Endothelial cell of umbilical vein (primary cell): ENCODE data around the gene UCP3. TPM values are rescaled to one million over a fixed set of nuclear protein-coding genes. Genes with fewer than 3 reads are reported as not detected.

ENCODE experiments used
- BruUV-seq: library from RNA; stranded (reverse); fragments of 400-500 nt; replicated peaks from 2 replicates; lab custom pipeline; 2021; lab: Mats Ljungman, UMichigan
- CTCF ChIA-PET: fragments of 300-600, 350-600 bp; sonication (Branson Sonifier 250); formaldehyde crosslinking; loops from one replicate; lab custom pipeline; 2021; ENCODE audit warnings: antibody characterized with exemption, inconsistent platforms; lab: Charles Lee
- POLR2A ChIA-PET: fragments of 300-600, 350-600 bp; sonication (Branson Sonifier 250); formaldehyde crosslinking; loops from one replicate; lab custom pipeline; 2021; ENCODE audit warnings: antibody characterized with exemption, inconsistent platforms; lab: Charles Lee
- DNase-seq: peaks from one replicate; pipeline ENCODE4 v3.0.0-alpha.2; 2011; ENCODE audit warnings: low read depth, low spot score
- FAIRE-seq: peaks from 2 replicates; lab custom pipeline; 2011; peaks lifted over from hg19 to GRCh38; lab: Jason Lieb, UNC
- H2AFZ ChIP-seq: 2 replicates; pipeline ENCODE4 v1.6.0; 2012; ENCODE audit warnings: low read depth, low read length, control low read depth, inconsistent platforms
- H3K27ac ChIP-seq: 2 replicates; pipeline ENCODE4 v1.5.1; 2011; ENCODE audit warnings: low read depth, mild to moderate bottlenecking, control low read depth, low read length, moderate library complexity; ENCODE audit not compliant: insufficient read depth
- H3K27me3 ChIP-seq, 2 experiments: 2 replicates each; pipeline versions ENCODE4 v1.6.0 to v1.6.1; 2011; ENCODE audit warnings: low read length in 2 of 2, mixed read lengths in 1 of 2; ENCODE audit not compliant: control insufficient read depth in 2 of 2, insufficient read depth in 2 of 2
- H3K36me3 ChIP-seq, 2 experiments: 2 replicates in 1 of 2; 3 replicates in 1 of 2; pipeline ENCODE4 v1.5.1; 2011; ENCODE audit warnings: low read length in 2 of 2, mild to moderate bottlenecking in 1 of 2, moderate library complexity in 1 of 2; ENCODE audit not compliant: control insufficient read depth in 2 of 2, insufficient read depth in 2 of 2; ENCODE audit errors: extremely low read depth in 1 of 2
- H3K4me1 ChIP-seq: 3 replicates; pipeline ENCODE4 v1.5.1; 2011; ENCODE audit warnings: mild to moderate bottlenecking, low read length; ENCODE audit not compliant: control insufficient read depth, insufficient read depth; ENCODE audit errors: extremely low read depth
- H3K4me2 ChIP-seq: 2 replicates; pipeline ENCODE4 v1.6.1; 2011; ENCODE audit warnings: low read length, control low read depth, mixed read lengths; ENCODE audit not compliant: insufficient read depth
- H3K4me3 ChIP-seq, 3 experiments: fragments of 200-600 bp in 1 of 3; sonication (generic), shearing (Covaris generic) in 1 of 3; replicated peaks in 1 of 3; 2 replicates each; pipeline ENCODE4 v1.5.1; 2011 to 2016; ENCODE audit warnings: control low read depth in 3 of 3, low read length in 3 of 3, mild to moderate bottlenecking in 2 of 3, inconsistent platforms in 1 of 3, low read depth in 1 of 3, moderate library complexity in 1 of 3; ENCODE audit not compliant: insufficient read depth in 1 of 3
- H3K79me2 ChIP-seq: 2 replicates; pipeline ENCODE4 v1.6.0; 2012; ENCODE audit warnings: low read length, inconsistent platforms; ENCODE audit not compliant: control insufficient read depth, insufficient read depth
- H3K9ac ChIP-seq: replicated peaks from 2 replicates; pipeline ENCODE3; 2011; ENCODE audit warnings: low read length, control low read depth; ENCODE audit not compliant: insufficient read depth; ENCODE audit errors: extremely low read depth
- H3K9me1 ChIP-seq: replicated peaks from 3 replicates; pipeline ENCODE4 v1.6.0; 2011; ENCODE audit warnings: mild to moderate bottlenecking, low read length; ENCODE audit not compliant: control insufficient read depth, insufficient read depth; ENCODE audit errors: extremely low read depth
- H3K9me3 ChIP-seq: replicated peaks from 2 replicates; pipeline ENCODE4 v1.5.1; 2012; ENCODE audit warnings: low read length, inconsistent platforms; ENCODE audit not compliant: control insufficient read depth, insufficient read depth
- H4K20me1 ChIP-seq: replicated peaks from 2 replicates; pipeline ENCODE3; 2011; ENCODE audit warnings: mild to moderate bottlenecking, low read length; ENCODE audit not compliant: control insufficient read depth, insufficient read depth; ENCODE audit errors: extremely low read depth
- EZH2 ChIP-seq: IDR thresholded peaks from 2 replicates; pipeline ENCODE4 v1.6.1; 2012; ENCODE audit warnings: borderline replicate concordance, low read depth, mild to moderate bottlenecking, moderate library complexity, low read length, inconsistent platforms; ENCODE audit not compliant: severe bottlenecking
- GATA2 ChIP-seq: IDR thresholded peaks from 2 replicates; pipeline ENCODE4 v1.7.0; 2011; ENCODE audit warnings: low read depth, mild to moderate bottlenecking, moderate library complexity, mixed read lengths, low read length; ENCODE audit not compliant: insufficient read length, insufficient read depth
- JUN ChIP-seq: IDR thresholded peaks from 2 replicates; pipeline ENCODE4 v1.6.1; 2011; ENCODE audit warnings: borderline replicate concordance, low read depth; ENCODE audit not compliant: insufficient read length, insufficient read depth
- MYC ChIP-seq: IDR thresholded peaks from one replicate; pipeline ENCODE4 v1.6.1; 2011; ENCODE audit warnings: mild to moderate bottlenecking, low read depth, low read length
- POLR2A ChIP-seq: IDR thresholded peaks from 2 replicates; pipeline ENCODE4 v1.6.1; 2012; ENCODE audit warnings: low read depth, mild to moderate bottlenecking, control low read depth, low read length
- dilution Hi-C: fragments of 300-500 bp; cut with MboI; formaldehyde crosslinking; loops from one replicate; pipeline ENCODE4 v1.15.0; 2019; ENCODE audit warnings: low sequenced_read_pairs; ENCODE audit not compliant: extremely low pct_ligation_motif_present
- intact Hi-C: fragments of 100-400 bp; cut with micrococcal nuclease; formaldehyde crosslinking; loops from one replicate; pipeline ENCODE4 v1.10.0; 2022
- polyA plus RNA-seq, 4 experiments: library from polyadenylated mRNA; depleted of rRNA in 3 of 4; stranded (reverse) in 3 of 4; unstranded in 1 of 4; fragments of >200 nt; gene quantifications; 2 replicates each; pipeline versions ENCODE4 v1.2.1 to v1.2.3, GENCODE V29; 2011 to 2012; ENCODE audit warnings: missing spikeins in 1 of 4
- total RNA-seq: library from RNA; stranded (reverse); gene quantifications from 2 replicates; pipeline ENCODE4 v1.2.3, GENCODE V29; 2021
- TF ChIP-seq, protein P1 (sequence below), 2 donors: IDR thresholded peaks; 1 replicate in 1 of 2; 2 replicates in 1 of 2; pipeline ENCODE4 v1.5.1; 2011; ENCODE audit warnings: low read length in 2 of 2, mild to moderate bottlenecking in 2 of 2, moderate library complexity in 2 of 2, control low read depth in 1 of 2, inconsistent platforms in 1 of 2, low read depth in 1 of 2; ENCODE audit not compliant: insufficient read depth in 1 of 2; ENCODE audit errors: extremely low read depth in 1 of 2
- TF ChIP-seq, protein P2 (sequence below): IDR thresholded peaks from 2 replicates; pipeline ENCODE4 v1.6.1; 2011; ENCODE audit not compliant: insufficient read depth, insufficient read length

The UCP3 gene
- total and polyA plus RNA-seq, 2 donors (not counting 3 experiments of a cell fraction or from before 2014, with no cell fraction given): 1.1 to 1.4 TPM

DNA sequence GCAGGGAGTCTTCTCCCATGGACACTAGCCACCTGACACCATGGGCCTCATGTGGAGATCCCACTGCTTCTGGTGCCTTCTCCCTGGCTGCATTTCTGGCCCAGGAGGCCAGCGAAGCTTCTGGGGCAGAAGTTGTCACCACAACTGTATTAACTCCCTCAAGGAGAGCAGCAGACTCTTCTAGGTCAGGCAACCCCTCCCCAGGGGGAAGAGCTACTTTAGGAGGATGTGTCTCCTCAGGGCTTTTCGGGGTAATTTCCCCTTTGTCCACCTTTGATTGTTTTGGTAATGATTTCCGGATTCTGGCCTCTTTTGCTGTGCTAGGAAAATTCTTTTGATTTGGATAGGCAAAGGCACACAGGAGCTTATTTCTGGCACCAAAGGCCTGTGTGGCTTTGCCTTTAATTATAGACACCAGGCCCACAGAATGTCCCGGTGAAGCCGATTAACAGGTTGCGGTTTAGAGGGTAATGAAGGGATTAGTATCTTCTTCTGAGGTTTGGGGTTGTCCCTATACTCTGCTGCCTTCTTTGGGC, 17.3 kb downstream of the UCP3 start:
- Histone ChIP-seq H3K9ac (no peak overlapping the region), H3K4me1 (no peaks in the 10 kb centered on the region), H2AFZ (no peak overlapping the region), H3K9me1 (no peaks in the 10 kb centered on the region), H3K79me2 (no peaks in the 10 kb centered on the region), H3K27ac (no peak overlapping the region), H3K27me3 (peaks cover 0 to 3% of the 10 kb centered on the region in 2 experiments), H3K4me3 (no peak overlapping the region), H3K36me3 (no peaks in the 10 kb centered on the region), H4K20me1 (no peaks in the 10 kb centered on the region), H3K9me3 (no peaks in the 10 kb centered on the region), H3K4me2 (no peak overlapping the region)
- no peak for FAIRE-seq
- dilution Hi-C loops (no loop called here), intact Hi-C loops (no loop called here)
- TF ChIP-seq POLR2A (no peak), EZH2 (no peak), GATA2 (no peak), MYC (no peak), JUN (no peak)
- TF ChIP-seq, protein P1, sequence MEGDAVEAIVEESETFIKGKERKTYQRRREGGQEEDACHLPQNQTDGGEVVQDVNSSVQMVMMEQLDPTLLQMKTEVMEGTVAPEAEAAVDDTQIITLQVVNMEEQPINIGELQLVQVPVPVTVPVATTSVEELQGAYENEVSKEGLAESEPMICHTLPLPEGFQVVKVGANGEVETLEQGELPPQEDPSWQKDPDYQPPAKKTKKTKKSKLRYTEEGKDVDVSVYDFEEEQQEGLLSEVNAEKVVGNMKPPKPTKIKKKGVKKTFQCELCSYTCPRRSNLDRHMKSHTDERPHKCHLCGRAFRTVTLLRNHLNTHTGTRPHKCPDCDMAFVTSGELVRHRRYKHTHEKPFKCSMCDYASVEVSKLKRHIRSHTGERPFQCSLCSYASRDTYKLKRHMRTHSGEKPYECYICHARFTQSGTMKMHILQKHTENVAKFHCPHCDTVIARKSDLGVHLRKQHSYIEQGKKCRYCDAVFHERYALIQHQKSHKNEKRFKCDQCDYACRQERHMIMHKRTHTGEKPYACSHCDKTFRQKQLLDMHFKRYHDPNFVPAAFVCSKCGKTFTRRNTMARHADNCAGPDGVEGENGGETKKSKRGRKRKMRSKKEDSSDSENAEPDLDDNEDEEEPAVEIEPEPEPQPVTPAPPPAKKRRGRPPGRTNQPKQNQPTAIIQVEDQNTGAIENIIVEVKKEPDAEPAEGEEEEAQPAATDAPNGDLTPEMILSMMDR (IDR thresholded peaks at IDR 0.05; ENCODE audit: extremely low read depth in 1 of 2, insufficient read depth in 1 of 2, low read depth in 1 of 2, low read length in 2 of 2): no peak
- TF ChIP-seq, protein P2, sequence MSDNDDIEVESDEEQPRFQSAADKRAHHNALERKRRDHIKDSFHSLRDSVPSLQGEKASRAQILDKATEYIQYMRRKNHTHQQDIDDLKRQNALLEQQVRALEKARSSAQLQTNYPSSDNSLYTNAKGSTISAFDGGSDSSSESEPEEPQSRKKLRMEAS: no peak
- CTCF ChIA-PET: interaction anchor here (0.8 kb wide), 1 partner anchor 34 kb away, joined by 3 read pairs; no protein-coding TSS in a partner anchor
- POLR2A ChIA-PET: no interaction called here
- BruUV-seq: no TSS peak
- no peak for DNase-seq
